Measurements from ENCODE around the gene MMS19. TPM values are rescaled to one million over a fixed set of nuclear protein-coding genes. Genes with fewer than 3 reads are reported as not detected.

MMS19 gene
- total RNA-seq, 2 experiments from 2014 or later, result 74.8 to 95.7 TPM

- Histone ChIP-seq H4K20me1 (ENCODE audit: insufficient read depth, low read length) (no peaks in the 10 kb centered on the region), H3K36me3 (ENCODE audit: insufficient read depth, low read length) (no peaks in the 10 kb centered on the region), H3K4me1 (ENCODE audit: insufficient read depth, low read length, poor library complexity, severe bottlenecking) (no peaks in the 10 kb centered on the region), H3K9me3 (ENCODE audit: low read length) (no peaks in the 10 kb centered on the region), H3K9me2 (ENCODE audit: insufficient read depth, low read length) (no peaks in the 10 kb centered on the region), H2AFZ (ENCODE audit: low read length) (no peak overlapping the region), H3K4me3 (ENCODE audit: low read depth, low read length, poor library complexity, severe bottlenecking) (no peak overlapping the region), H3K4me2 (ENCODE audit: low read length) (no peak overlapping the region), H3K79me2 (ENCODE audit: insufficient read depth, low read depth, low read length) (no peaks in the 10 kb centered on the region), H3K27ac (ENCODE audit: low read depth, low read length, poor library complexity, severe bottlenecking) (no peak overlapping the region)
- ChIA-PET POLR2A (interaction anchor here (0.6 kb wide), 1 partner anchor 90 kb away, joined by 4 read pairs; no protein-coding TSS in a partner anchor), CTCF (ENCODE audit: unreplicated experiment) (no interaction called here)
- TF ChIP-seq EZH2phosphoT487 (IDR thresholded peaks at IDR 0.05; ENCODE audit: borderline replicate concordance, low read depth, low read length) (no peak), CTCF (conservative IDR thresholded peaks at IDR 0.05; ENCODE audit: low read length) (no peak)
- no peak for DNase-seq (ENCODE audit: low spot score)
- no TSS peak for BruUV-seq (replicated peaks)
- intact Hi-C loops (cut with micrococcal nuclease; ENCODE audit: unreplicated experiment), result no loop called here
These were observed 8.2 kb upstream of the MMS19 start for GRCh38 chr10:97506199-97506991.

GRCh38 chr10:97505152-97505551 lies 6.9 kb upstream of the MMS19 start:
- Histone ChIP-seq H3K36me3 (ENCODE audit: insufficient read depth, low read length) (no peaks in the 10 kb centered on the region), H4K20me1 (ENCODE audit: insufficient read depth, low read length) (no peaks in the 10 kb centered on the region), H3K27ac (ENCODE audit: low read depth, low read length, poor library complexity, severe bottlenecking) (no peak overlapping the region), H3K4me2 (ENCODE audit: low read length) (no peak overlapping the region), H3K9me2 (ENCODE audit: insufficient read depth, low read length) (no peaks in the 10 kb centered on the region), H2AFZ (ENCODE audit: low read length) (no peak overlapping the region), H3K4me1 (ENCODE audit: insufficient read depth, low read length, poor library complexity, severe bottlenecking) (no peaks in the 10 kb centered on the region), H3K9me3 (ENCODE audit: low read length) (no peaks in the 10 kb centered on the region), H3K4me3 (ENCODE audit: low read depth, low read length, poor library complexity, severe bottlenecking) (no peak overlapping the region), H3K79me2 (ENCODE audit: insufficient read depth, low read depth, low read length) (no peaks in the 10 kb centered on the region)
- intact Hi-C loops (cut with micrococcal nuclease; ENCODE audit: unreplicated experiment), result no loop called here
- ChIA-PET CTCF (ENCODE audit: unreplicated experiment) (no interaction called here), POLR2A (no interaction called here)
- DNase-seq (ENCODE audit: low spot score), result no peak
- no TSS peak for BruUV-seq (replicated peaks)
- TF ChIP-seq CTCF (conservative IDR thresholded peaks at IDR 0.05; ENCODE audit: low read length) (no peak), EZH2phosphoT487 (IDR thresholded peaks at IDR 0.05; ENCODE audit: borderline replicate concordance, low read depth, low read length) (no peak)

GRCh38 chr10:97503406-97503805 lies 5.2 kb upstream of the MMS19 start:
- TF ChIP-seq EZH2phosphoT487 (IDR thresholded peaks at IDR 0.05; ENCODE audit: borderline replicate concordance, low read depth, low read length) (no peak), CTCF (conservative IDR thresholded peaks at IDR 0.05; ENCODE audit: low read length) (no peak)
- no peaks in the 10 kb centered on the region for H3K9me2 ChIP-seq (ENCODE audit: insufficient read depth, low read length)
- H3K4me3 ChIP-seq (ENCODE audit: low read depth, low read length, poor library complexity, severe bottlenecking), result no peak overlapping the region
- peaks cover 8% of the 10 kb centered on the region for H3K4me1 ChIP-seq (ENCODE audit: insufficient read depth, low read length, poor library complexity, severe bottlenecking)
- no peaks in the 10 kb centered on the region for H3K36me3 ChIP-seq (ENCODE audit: insufficient read depth, low read length)
- no peaks in the 10 kb centered on the region for H3K79me2 ChIP-seq (ENCODE audit: insufficient read depth, low read depth, low read length)
- no peaks in the 10 kb centered on the region for H3K9me3 ChIP-seq (ENCODE audit: low read length)
- POLR2A ChIA-PET, result no interaction called here
- H2AFZ ChIP-seq (ENCODE audit: low read length), result no peak overlapping the region
- CTCF ChIA-PET (ENCODE audit: unreplicated experiment), result no interaction called here
- H3K27ac ChIP-seq (ENCODE audit: low read depth, low read length, poor library complexity, severe bottlenecking), result no peak overlapping the region
- no peak for DNase-seq (ENCODE audit: low spot score)
- H4K20me1 ChIP-seq (ENCODE audit: insufficient read depth, low read length), result no peaks in the 10 kb centered on the region
- no TSS peak for BruUV-seq (replicated peaks)
- intact Hi-C loops (cut with micrococcal nuclease; ENCODE audit: unreplicated experiment), result no loop called here
- H3K4me2 ChIP-seq (ENCODE audit: low read length), result no peak overlapping the region
